Stimulated activated CD8-positive, alpha-beta memory T cell treated with anti-CD3 and anti-CD28 coated beads, Interleukin-15, amount 100 ng/mL, for 4 hours (primary cell): Measurements from ENCODE around the gene TPCN2.

Experiments
- DNase-seq, 2 donors: peaks; one replicate each; pipeline ENCODE4 v3.0.0-alpha.2; 2020; ENCODE audit warnings: low read depth in 2 of 2

Gene TPCN2

DNA sequence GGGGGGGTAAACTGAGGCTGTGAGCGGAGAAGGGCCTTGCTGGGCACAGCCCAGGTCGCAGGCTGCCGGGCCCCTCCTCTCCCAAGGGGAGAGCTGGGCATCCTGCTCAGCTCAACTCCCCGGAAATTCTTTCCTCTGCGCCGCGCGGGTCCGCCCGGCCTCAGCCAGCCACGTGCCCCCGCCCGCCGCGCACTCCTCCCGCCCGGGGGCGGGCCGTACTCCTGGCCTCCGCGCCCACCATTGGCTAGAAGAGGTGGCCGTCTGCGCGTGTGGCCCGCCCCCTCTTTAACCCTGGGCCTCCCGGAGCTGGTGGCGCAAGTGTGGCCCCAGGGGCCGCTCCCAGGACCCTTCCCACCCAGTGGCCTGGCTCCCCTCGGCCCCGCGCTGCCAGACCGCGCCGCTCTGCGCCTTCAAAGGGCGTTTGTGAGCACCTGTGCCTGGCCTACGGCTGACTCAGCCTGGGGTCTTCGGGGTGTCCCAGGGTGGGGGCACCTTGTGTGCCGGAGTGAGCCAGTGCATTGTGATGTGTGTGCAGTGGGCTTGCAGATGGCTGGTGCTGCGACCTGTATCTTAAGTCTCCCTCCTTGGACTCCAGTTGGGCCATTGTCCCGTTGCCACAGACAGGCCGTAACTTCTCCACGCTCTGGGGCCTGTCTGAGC, 37.6 kb upstream of the TPCN2 start:
- DNase-seq: no peak

GRCh38 chr11:69011624-69012091, 37.1 kb upstream of the TPCN2 start:
- DNase-seq: no peak

GRCh38 chr11:69012092-69013008, 36.4 kb upstream of the TPCN2 start:
- no peak for DNase-seq

GRCh38 chr11:69013009-69013951, 35.5 kb upstream of the TPCN2 start, which contains the start of gene MRGPRF:
Gene MRGPRF, minus strand, starts transcription at chr11:69013246. Its CDS starts 3,345 bp downstream, at chr11:69009901.
- DNase-seq: no peak

GRCh38 chr11:69014084-69014851, 34.5 kb upstream of the TPCN2 start:
- DNase-seq: no peak

- no peak for DNase-seq
Measured at GRCh38 chr11:69014898-69015549, 33.7 kb upstream of the TPCN2 start.

GRCh38 chr11:69017951-69018350, 30.8 kb upstream of the TPCN2 start:
- no peak for DNase-seq

DNA sequence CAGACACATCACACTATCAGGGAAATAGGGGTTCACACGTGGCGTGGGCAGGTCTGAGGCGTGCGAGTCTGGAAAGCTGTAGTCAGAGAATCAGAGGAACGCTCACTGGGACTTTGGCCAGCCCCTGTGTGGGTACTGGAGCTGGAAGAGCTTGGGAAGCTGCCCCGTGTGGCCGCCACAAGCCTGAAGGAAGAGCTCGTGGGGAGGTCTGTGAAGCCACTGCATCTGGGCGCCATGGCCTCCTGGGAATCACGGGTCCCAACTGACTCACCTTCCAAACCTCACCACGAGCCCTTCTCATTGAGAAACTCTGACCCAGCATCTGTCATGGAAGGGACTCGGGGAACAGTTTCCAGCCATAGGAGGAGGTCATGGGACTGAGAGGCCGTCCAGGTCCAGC, 29.8 kb upstream of the TPCN2 start:
- no peak for DNase-seq

- no peak for DNase-seq
Measured at GRCh38 chr11:69022260-69022659, 26.5 kb upstream of the TPCN2 start.

- DNase-seq: no peak
Measured at GRCh38 chr11:69024509-69024908, 24.2 kb upstream of the TPCN2 start.

DNA sequence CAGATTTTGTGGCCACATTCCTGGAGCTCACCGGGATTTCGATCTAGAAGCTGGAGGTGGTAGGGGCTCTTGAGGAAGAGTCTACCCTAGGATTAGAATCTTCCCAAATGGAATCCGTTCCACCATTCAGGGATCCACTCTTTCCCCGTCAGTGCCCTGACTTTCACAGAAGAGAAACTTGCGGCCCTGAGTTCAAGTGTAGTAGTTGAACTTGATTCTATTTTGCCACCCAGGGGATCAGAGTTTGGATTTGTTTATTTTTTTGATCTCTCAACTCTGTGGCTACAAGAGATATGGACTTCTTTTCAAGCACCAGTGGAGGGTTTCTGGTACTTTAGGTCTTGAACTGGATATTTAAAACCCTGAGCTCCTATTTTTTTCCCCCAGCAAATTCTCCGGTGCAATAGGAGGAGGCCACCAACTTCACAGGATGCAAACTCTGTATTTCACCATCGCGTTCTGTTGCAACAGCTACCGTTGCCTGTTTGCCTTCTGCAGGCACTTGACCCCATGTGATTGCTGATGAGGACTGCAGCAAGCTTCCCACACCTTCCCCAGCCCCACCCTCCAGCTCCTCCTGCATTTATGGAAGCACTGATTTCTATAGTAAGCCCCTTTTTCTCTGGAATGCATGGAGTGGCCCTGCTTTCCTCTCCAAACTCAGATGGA, 20.9 kb upstream of the TPCN2 start:
- DNase-seq: no peak

- no peak for DNase-seq
Measured at GRCh38 chr11:69030301-69030700, 18.4 kb upstream of the TPCN2 start.

- DNase-seq: no peak
Measured at GRCh38 chr11:69032833-69033232, 15.9 kb upstream of the TPCN2 start.

GRCh38 chr11:69033431-69033830, 15.3 kb upstream of the TPCN2 start:
- DNase-seq: no peak

DNA sequence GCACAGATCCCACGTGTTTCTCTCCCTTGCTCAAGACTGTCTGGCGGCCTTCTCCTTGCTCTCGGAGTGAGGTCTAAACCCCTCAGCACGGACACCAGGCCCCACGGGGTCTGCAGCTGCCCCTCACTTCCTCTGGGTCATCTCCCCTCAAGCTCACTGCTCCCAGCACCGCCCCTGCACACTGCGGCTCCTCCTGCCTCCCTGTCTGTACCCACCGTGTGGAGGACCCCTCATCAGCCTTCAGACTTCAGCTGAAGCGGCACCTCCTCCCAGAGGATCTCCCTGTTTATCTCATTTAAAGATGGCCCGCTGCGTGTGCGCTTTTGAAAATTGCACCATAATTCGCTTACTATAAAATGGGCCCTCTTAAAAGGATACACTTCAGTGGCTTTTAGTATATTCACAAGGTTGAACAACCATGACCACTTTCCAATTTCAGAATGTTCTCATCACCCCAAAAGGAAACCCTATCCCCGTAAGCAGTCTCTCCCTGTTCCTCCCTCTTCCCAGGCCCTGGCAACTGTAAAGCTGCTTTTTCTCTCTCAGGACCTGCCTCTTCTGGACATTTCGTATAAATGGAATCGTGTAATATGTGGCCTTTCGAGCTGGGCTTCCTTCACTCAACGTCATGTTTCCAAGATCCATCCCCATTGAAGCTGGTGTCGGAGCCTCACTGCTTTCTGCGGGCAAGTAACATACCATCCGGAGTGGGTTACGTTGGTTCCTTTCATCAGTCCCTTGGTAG, 14.4 kb upstream of the TPCN2 start:
- no peak for DNase-seq

GRCh38 chr11:69035150-69035945, 13.4 kb upstream of the TPCN2 start:
- no peak for DNase-seq

GRCh38 chr11:69035946-69036340, 12.8 kb upstream of the TPCN2 start:
- DNase-seq: no peak

GRCh38 chr11:69037074-69037473, 11.7 kb upstream of the TPCN2 start:
- no peak for DNase-seq
